ENCODE results near the gene GRM1. TPM values are rescaled to one million over a fixed set of nuclear protein-coding genes. Genes with fewer than 3 reads are reported as not detected.

GRM1 gene
- total RNA-seq, 1 donor from 2014 or later, result 2.9 TPM

DNA sequence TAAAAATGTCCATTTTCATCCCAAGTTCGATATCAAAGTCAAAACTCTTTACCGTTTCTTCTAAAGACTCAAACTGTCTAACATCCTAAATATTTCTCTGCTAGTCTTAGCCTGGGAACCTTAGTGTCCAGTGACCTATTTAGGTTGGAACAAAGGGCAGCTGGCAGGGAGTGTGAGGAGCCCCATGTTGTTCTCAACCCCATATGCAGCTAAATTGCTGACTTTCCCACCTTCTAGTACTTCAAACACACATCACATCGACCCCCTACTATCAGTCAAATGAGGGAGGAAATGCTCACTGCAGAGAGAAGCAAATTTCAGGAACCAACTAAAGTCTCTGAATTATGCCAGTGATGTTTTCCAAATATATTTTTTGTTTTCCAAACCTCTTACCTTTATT, 322.2 kb downstream of the GRM1 start:
- ATAC-seq, result no peak
- DNase-seq (ENCODE audit: missing footprints), result no peak
- intact Hi-C loops (cut with DNase I), result no loop called here

DNA sequence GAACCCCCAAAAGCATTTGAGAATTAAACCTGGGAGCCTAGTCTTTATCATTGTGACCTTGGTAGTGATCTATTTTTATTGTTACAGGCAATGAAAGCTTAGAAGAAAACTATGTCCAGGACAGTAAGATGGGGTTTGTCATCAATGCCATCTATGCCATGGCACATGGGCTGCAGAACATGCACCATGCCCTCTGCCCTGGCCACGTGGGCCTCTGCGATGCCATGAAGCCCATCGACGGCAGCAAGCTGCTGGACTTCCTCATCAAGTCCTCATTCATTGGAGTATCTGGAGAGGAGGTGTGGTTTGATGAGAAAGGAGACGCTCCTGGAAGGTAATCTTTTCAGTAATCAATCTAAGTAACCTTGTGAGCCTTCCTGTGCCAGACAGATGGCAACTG, 323.3 kb downstream of the GRM1 start:
- ATAC-seq (no peak), DNase-seq (ENCODE audit: missing footprints) (no peak)
- intact Hi-C loops (cut with DNase I), result no loop called here

DNA sequence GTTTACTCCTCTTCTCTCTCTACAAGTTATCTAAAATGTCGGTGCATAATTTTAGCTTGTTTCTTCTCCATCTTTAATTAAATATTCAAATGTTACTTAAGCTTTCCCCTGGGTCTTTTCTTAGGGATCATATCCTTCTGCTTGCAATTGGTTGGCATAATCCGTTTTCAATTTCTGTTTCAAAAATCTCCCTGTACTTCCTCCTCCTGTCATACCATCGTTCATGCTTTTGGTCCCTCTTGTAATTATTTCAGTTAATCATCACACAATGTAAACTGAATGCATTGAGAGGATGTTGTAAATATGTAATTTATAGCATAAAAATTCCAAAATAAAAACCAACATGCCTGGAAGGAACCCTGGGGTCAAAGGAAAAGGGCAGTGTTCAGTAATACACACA, 325.6 kb downstream of the GRM1 start:
- intact Hi-C loops (cut with DNase I), result no loop called here
- no peak for DNase-seq (ENCODE audit: missing footprints)
- ATAC-seq, result no peak

DNA sequence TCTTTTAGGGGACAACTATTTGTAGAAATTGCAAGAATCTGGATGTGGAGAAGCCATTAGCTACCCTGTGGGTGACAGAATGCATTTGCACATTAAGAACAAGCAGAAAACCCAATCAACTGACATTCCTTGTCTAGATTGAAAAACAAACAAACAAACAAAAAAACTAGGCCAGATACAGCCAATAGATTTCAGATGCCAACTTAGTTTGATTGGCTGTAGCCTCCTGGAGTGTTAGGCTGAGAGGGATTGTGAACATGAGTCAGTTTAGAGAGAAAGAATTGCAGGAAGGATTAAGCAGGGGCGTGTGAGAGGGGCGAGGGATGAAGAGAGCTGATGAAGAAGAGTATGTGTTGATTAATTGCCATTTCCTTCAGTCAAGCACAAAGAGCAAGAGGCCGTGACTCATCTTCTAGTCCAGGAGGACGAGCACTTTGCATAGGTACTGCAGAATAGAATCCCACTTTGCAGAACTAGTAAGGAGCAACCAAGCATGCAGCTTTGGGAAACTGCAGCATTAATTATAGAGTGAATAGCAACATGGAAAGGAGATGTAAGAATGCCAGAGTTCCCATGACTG, 326.7 kb downstream of the GRM1 start:
- DNase-seq (ENCODE audit: missing footprints) (no peak), ATAC-seq (no peak)
- intact Hi-C loops (cut with DNase I), result no loop called here

DNA sequence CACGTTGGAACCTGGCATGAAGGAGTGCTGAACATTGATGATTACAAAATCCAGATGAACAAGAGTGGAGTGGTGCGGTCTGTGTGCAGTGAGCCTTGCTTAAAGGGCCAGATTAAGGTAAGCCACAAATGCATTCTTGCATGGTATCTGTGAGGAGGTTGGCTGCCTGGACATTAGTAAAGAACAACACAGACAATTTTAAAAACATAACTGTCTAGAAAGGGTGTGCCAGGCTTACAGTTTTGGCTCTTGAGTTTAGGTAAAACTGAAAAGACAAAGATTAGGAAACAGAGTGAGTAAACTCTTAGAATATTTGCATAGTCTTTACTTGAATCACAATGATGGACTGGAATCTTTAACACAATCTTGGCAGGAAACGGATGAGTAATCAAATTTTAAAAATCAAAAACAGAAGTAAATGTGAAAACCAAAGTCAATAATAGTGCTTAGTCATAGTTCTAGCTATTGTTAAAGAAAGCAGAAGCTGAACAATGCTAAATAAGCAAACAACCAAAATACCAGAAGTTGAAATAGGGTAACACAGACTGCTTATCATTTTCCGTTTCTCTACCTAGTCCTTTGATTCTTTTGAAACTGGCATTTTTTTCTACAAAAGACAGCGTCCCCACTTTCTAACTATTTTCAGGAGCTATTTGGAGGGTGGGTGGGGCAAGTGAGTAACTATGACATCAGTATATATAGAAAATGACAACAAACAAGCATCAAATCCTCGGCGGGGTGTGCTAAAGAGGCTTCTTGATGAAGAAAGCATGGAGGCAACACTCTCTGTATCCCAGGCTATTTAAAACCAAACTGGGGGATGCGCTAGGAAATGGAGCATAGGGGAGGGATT, 328.9 kb downstream of the GRM1 start:
- intact Hi-C loops (cut with DNase I), result no loop called here
- no peak for DNase-seq (ENCODE audit: missing footprints)
- no peak for ATAC-seq

DNA sequence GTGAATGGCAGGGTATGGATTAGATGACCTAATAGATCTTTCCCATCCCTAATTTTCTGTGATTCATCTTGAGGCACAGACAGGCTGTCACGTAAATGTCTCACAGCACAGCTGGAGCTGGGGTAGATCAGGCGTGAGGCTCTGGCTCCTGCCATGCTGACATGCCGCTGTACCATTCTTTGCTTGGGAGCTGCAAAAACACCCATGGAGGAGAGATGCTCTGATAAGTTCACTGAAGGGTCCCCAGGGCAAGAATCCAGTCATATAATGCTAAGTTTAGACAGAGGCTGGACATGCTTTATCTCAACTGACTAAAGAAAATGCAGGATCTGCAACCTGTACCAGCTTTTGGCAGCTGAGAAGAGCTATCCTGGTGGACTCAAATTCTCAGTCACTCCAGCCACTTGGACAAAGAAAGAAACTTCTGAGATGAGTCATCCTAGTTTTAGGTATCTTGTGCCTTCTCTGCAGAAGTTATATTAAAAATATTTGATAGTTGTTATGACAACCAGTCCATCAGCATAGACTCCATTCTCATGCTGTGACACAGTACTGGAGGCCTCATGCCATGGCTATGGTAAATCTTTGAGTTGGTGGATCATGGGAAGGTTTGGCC, 329.7 kb downstream of the GRM1 start:
- no peak for ATAC-seq
- no peak for DNase-seq (ENCODE audit: missing footprints)
- intact Hi-C loops (cut with DNase I), result no loop called here

DNA sequence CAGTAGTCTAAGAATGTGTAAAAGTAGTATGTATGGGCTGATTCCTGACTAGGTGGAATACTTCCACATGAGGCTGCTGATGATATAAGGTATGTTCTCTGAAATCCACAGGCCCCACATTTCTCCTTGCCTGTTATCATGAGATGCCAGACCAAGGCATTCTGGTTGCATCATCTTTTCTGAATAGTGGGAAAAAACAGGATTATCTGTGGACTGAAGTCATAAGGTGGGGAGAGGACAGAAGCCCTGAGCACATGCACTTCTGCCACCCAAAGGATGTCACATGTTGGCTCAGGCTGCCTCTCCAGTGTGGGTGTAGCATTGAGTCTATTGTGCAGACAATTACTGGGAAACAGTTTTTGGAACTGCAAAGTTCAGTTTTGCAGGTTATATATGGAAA, 330.3 kb downstream of the GRM1 start:
- ATAC-seq (no peak), DNase-seq (ENCODE audit: missing footprints) (no peak)
- intact Hi-C loops (cut with DNase I), result no loop called here

DNA sequence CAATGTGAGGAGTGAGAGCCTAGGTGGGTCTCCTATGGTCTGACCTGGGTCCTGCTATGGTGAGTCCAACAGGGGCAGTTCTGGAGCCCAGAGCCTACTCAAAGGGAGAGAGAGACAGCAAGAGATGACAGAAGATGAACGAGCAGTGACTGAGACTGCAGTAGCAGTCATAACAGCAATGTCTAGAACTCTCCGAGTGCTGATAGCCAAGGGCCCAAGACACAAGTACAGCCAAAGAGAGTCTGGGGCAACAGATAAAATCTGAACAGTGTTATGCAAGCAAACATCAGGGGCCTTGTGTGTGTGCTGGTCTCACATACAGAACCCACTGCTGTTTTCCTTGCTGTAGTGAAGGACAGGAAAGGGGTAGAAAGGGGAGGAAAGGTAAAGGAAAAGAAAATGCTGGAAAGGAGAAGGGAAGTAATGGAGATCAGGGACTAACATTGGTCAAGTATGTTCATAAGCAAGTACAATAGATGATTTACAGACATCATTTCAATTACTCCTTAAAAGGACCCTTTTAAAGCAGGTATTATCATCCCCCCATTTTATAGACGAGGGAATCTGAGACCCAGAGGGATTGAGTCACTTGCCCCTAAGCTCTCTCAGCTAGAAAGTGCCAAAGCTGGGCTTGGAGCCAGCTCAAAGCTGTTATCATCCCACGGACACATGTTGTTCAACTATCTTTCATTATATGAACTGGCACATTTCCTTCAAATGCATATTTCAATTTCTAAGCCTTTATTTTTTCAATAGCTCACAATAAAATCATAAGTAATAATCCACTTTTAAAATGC, 332.5 kb downstream of the GRM1 start:
- DNase-seq (ENCODE audit: missing footprints), result no peak
- no peak for ATAC-seq

DNA sequence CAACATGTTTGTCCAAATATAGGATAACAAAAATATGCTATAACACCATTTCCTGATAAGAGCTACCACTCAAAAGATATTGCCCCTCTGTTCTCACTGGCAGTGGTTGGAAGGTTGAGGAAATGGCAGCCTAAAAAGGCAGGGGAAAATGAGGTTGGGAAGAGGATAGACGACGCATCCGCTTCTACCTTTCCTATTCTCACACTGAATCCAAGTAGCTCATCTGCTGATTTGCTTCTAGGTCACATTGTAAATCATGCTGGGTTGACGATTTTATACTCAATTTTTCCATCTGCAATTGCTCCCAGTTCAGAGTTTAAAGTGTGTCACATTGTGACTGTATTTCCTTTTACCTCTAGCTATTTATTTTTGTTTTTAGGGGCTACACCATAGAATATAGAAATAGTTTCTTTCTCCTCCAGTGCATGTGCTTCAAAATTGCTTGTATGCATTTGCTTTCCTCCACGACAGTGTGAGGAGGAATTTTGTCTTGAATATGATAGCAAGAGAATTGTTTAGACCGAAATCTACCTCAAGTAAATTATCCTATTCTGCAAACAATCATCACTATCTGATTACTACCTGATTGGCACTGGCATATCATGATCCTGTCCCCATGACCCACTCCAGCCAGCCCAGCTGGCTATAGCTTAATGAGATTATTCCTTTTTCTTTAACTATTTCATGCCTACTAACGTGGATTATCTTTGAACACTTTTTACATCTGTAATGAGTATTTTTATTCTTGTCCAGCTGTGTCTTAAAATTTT, 335.2 kb downstream of the GRM1 start:
- intact Hi-C loops (cut with DNase I), result no loop called here
- ATAC-seq (no peak), DNase-seq (ENCODE audit: missing footprints) (no peak)

More for the DNA sequence above, 332.5 kb downstream of the GRM1 start:
- intact Hi-C loops (cut with DNase I), result no loop called here

DNA sequence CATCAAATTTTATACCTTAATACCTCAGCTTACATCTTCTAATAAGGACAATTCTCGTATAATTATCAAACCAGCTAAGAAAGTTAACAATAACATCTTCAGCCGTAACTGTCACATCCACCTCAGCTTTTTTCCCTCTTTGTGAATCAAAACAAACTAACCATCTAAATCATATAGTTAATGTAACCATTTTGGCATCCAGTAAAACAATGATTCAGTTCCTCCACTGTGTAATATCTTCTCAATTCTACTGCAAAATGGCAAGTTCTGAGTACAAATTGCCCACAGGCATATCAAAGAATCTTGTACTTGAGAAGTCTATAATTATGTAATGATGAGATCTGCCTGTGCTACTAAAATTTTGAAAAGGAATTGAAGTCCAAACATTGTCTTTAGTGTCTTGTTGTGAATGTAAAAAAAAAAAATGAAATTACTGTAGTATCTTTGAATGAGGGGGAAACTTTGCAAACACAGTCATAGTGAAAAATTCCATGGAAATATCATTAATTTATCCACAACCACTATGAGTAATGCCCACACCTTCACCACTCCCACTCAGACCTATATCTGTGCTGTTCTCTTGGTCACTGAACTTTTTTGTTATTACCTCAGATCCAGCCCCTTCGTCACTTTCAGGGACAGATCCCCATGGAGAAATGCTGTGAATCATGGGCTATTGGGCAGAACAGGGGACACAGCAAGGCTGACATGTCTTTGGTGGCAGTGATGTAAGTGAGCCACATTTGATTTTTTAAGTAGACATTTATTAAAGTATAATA, 336.1 kb downstream of the GRM1 start:
- intact Hi-C loops (cut with DNase I), result no loop called here
- DNase-seq (ENCODE audit: missing footprints) (no peak), ATAC-seq (no peak)

DNA sequence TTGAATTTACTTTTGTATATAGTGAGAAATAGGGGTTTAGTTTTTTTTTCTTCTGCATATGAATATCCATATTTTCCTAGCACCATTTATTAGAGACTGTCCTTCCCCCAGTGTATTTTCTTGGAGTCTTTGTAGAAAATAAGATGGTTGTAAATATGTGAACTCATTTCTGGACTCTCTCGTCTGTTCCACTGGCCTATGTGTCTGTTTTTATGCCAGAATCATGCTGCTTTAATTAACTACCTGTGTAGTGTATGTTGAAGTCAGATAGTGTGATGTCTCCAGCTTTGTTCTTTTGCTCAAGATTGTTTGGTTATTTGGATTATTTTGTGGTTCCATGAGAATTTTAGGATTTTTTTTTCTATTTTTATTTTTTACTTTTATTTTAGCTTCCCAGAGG, 338.2 kb downstream of the GRM1 start:
- DNase-seq (ENCODE audit: missing footprints) (no peak), ATAC-seq (no peak)
- intact Hi-C loops (cut with DNase I), result no loop called here

DNA sequence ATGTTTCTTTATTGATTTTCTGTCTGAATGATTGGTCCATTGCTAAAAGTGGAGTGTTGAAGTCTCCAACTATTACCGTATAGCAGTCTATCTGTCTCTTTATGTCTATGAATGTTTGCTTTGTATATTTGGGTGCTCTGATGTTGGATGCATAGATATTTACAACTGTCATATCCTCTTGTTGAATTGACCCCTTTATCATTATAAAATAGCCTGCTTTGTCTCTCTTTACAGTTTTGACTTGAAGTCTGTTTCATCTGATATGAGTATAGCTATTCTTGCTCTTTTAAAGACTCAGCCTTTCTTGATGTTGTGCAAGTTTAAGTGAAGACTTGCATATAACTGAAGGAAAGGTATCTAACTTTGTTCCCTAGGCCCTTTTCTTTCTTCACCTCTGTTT, 341.0 kb downstream of the GRM1 start:
- intact Hi-C loops (cut with DNase I), result no loop called here
- no peak for DNase-seq (ENCODE audit: missing footprints)
- no peak for ATAC-seq

DNA sequence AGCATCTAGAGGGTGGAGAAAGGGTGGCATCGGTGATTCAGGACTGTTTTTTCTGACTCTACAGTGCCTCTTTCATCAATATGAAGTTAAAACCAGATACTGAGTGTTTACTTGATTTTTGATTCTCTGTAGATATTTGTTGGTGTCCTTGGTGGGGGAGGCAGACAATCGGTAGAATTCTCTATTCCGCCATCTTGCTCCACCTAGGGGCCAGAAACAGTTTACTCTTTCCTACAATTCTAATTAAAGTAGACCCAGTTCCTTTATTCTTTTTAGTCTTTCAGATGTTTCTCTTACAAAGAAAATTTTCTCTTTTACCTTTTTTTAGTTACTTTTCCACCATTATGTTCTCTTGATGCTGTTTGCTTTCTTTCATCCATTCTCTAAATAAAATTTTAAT, 352.6 kb downstream of the GRM1 start:
- intact Hi-C loops (cut with DNase I), result no loop called here
- ATAC-seq, result no peak
- DNase-seq (ENCODE audit: missing footprints), result no peak

DNA sequence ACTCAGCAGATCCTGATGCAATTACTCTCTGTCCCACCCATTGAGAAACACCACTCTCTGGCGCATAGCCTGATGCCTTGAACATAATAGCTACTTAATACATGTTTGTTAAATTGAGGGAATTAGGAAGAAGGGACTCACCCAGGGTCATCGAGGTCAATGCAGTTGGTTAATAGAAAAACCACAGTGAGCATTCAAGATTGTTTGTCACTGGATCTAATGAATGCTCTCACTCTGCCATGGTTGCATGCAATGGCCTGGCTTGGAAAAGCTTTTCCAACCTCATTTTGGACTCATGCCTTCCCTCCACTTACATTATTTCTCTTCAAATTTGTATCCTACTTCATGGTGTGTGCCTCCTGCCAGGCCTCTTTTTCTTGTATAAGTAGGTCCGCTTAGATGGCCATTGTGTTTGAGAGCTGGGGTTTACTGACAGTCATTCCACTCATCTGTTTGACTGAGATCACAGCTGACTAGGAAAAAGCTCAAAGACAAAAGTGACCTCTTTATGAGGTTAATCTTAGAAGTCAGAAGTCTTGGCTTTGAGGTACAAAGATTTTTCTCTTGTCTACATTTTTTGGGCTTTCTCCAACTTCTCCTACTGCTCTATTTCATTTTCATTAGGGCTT, 360.0 kb downstream of the GRM1 start:
- intact Hi-C loops (cut with DNase I), result no loop called here
- DNase-seq (ENCODE audit: missing footprints), result no peak
- no peak for ATAC-seq

DNA sequence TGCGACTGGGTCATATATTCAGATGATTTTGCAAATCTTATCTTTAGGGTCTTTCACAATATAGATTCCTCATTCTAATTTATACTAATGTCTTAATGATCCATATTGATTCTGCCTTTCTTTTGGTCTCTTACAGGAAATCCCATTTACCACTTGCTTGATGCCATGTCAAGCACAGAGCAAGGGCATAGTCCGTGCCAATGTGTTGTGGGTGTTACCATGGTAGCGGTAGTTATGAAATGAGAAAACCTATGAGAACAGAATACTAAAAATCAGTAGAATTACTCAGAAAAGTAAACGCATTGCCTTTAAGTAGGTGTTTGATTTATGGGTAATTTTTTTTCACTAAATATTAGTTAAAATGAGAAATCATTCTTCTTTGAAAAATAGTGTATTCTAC, 360.9 kb downstream of the GRM1 start:
- intact Hi-C loops (cut with DNase I), result no loop called here

DNA sequence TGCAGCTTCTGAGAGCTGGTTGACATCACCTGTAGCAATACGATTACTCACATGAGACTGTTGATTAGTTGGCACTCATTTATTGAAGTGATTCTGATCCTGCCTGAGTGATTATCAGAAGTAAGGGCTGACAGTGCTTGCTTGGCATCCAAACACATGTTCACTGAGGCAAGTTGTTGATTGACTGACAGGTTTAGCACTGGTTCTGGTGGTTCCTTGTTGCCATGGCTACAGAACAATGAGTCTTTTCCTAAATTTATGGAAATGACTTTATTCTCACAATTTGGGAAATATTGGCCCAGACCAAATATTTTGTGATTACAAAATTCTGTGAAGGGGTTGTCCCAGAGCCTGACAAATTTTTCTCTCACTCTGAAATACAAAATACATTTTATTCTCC, 368.8 kb downstream of the GRM1 start:
- intact Hi-C loops (cut with DNase I), result no loop called here
- DNase-seq (ENCODE audit: missing footprints) (no peak), ATAC-seq (no peak)

More for the DNA sequence above, 360.9 kb downstream of the GRM1 start:
- ATAC-seq (no peak), DNase-seq (ENCODE audit: missing footprints) (no peak)

DNA sequence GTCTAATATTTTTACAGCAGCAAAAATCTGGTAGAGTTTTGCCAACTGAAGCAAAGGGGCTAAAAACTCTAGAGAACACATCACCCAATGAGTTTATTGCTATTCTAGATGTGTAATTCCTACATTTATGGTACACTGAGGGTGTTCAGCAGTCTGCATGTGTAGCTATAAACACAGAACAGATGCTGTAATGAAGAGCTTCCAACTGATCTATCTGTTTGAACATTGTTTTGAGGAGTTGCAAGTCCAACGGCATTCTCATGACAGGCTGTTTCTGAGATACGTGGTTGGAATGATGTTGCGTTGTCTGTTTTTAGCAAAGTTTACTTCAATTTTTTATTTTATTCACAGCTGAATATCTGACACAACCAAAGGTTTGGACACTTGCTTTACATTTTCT, 373.6 kb downstream of the GRM1 start:
- no peak for DNase-seq (ENCODE audit: missing footprints)
- intact Hi-C loops (cut with DNase I), result no loop called here
- no peak for ATAC-seq

DNA sequence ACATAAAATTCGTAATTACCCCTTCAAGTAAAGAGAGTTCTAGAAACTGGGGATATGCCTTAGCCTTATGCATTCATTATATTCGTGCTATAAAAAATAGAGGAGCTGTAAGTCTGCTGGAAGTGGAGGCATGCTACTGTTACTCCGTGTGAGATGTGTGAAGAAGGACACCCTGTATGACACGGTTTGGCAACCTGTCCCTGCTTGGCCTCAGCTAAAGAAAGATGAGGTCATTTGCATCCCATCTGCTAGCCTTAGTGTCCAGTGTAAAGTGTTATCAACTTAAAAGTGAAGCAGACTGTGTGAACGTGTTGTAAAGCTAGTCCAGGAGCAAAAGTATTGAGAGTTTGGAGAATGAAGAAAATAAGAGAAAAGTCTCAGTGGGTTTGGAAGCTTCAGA, 379.7 kb downstream of the GRM1 start:
- no peak for DNase-seq (ENCODE audit: missing footprints)
- ATAC-seq, result no peak
- intact Hi-C loops (cut with DNase I), result no loop called here

Data from Right ventricle myocardium inferior (tissue), 1 donor.